ENCODE measurements around the gene NF2.

Gene NF2

DNA sequence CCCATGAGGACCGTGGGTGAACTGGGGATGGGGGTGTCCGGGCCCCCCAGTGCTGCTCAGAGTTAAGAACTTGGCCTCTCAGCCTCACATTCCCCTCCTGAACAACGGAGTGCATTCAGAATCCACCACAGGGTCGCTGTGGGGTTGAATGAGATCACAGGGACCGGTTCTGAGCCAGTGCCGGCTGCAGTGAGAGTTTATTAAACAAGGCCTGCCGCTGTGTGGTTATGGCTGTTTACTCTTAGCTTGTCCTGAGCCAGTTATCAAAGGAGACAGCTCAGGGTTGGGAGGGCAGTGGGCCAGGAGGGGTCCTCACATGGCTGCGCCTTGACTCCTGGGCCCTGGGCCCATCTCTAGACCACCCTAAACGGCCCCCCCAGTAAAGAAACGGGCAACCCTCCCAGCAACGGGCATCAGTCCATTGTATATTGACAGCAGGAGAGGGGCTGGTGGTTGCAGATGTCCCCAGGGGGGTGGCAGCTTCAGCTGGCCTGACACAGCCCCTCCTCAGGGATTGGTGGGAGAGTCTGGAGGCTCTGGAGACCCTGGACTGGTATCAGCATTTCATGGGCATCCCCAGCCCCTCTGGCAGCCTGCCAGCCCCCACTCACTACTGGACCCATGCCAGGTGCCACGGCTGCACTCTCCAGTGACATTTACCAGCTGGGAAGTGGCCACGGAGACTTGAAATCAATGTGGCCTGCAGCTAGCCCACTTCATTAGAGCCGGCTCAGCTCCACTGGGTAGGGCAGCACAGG is 101.3 kb downstream of the NF2 start:
- no peak for DNase-seq

DNA sequence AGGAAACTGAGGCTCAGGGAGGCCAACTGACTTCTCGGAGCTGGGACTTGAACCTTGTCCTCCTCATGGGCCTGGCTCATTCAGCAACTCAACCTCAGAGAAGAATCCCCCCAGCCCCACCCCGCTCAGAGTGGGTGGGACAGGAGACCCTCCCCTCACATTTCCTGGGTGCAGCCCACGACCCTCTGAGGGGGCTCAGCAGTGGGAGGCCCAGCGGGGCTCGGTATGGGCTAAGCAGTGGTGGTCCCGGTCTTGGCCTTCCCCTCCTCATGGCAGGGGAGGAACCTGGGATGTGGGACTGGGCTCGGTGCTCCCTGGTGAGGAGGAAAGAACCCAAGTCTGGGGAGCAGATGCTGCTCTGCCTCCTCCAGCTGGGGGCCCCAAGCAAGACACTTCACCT is 102.2 kb downstream of the NF2 start:
- no peak for DNase-seq

DNA sequence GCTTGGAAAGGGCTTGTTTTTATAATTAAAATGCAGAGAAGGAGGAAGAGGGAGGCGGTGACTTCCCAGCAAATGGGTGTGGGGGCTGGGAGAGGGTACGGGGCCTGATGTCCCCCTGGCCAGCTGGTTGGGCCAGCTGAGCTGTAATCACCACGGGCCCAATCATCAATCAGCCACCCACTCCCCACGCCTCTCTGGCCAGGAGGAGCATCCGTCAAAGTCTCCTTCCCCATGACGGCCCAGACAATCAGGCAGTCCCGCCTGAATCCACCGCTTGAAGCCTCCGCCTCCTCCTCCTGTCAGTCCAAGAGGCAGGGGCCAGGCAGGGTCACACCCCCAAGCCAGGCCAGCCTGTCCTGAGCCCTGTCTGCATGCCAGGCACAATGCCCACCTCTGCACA is 103.1 kb downstream of the NF2 start:
- no peak for DNase-seq

DNA sequence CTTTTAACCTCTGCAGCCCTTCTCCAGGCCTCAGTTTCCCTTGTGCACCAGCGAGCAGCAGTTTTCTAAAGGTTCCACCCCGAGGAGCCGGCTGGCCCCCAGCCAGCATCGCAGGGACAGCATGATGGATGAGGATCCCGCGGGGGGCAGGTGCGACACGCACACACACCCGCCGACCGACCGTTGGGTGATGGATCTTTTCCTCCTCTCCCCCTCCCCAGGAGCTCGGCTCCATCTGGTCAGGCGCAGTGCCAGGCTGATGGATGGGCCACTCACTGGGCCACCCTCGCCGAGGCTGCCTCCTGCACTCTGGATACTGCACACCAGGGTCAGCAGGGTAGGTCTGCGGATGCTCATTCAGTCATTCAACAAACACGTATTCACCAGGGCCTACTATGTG is 103.6 kb downstream of the NF2 start:
- no peak for DNase-seq

DNA sequence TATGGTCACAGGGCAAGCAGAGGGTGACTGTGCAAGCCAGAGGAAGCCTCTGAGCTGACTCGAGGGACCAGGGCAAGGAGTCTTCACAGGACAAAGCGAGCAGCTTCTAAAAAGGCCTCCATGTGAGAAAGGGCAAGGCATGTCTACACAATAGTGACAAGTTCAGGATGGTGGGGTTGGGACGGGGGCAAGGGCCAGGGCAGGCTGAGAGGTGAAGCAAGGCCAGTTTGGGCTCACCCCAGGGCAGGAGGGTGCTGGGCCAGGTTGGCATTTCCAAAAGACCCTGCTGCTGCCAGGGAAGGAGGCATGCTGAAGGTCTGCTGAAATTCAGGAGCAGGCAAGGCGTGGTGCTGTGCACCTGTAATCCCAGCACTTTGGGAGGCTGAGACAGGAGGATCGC is 104.0 kb downstream of the NF2 start:
- DNase-seq, result no peak

DNA sequence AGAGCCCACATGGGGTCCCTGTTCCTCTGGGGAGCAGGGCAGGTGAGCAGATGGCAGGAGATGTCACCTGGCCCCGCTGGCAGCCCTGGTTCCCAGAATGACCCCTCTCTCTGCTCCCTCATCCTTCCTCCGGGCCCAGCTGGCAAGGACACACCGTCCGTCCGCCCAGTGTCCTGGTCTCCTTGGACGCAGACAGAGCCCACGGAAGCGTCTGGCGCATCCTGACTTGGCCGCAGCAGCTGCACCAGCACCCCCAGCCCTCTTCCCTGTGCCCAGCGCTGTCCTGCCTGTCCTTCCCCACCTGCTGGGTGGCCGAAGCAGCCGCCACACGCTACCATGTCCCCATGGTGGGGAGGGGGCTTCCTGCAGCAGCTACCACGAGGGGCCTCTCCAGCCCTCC is 106.8 kb downstream of the NF2 start:
- no peak for DNase-seq

DNA sequence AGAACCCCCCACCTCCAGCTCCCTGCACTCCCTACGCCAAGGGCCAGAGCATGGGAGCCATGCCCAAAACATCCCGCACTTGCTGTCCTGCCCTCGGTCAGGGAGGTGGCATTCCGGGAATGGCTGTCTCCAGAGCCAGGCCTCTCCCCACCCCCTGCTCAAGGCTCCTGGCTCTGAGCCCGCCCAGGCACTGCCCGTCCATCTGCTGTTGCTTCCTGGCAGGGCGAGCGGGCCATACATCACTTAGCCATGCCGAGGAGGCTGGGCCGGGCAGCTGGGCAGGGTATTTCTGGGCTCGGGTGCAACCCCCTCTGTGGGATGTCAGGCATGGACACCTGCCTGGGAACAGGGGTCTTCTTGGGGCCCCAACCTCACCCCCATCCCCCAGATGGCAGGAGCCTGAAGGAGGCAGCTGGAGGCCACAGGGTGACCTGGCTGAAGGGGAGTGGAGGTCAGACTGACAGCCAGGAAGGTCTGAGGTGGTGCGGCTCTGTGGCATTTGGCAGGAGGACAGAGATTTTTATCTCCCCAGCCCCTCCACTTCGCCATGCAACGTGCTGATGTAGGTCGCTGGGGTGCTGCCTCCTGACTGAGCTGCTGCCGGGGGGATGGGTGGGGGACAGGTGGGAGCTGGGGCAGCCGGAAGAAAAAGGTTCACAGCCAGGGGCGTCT is 107.6 kb downstream of the NF2 start:
- DNase-seq, result no peak

DNA sequence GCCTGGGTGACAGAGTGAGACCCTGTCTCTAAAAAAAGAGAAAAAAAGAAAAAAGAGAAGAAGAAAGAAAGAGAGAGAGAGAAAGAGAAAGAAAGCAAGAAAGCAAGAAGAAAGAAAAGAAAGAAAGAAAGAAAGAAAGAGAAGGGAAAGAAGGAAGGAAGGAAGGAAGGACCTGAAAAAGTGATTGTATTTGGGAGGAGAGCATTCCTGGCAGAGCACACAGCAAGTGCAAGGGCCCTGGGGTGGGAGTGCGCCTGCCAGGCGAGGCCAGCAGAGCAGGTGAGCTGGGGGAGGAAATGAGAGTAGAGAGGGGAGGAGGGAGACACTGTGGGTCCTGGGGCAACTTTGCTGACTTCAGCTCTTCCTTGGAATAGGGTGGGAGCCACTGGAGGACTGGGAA is 108.7 kb downstream of the NF2 start:
- DNase-seq, result no peak

DNA sequence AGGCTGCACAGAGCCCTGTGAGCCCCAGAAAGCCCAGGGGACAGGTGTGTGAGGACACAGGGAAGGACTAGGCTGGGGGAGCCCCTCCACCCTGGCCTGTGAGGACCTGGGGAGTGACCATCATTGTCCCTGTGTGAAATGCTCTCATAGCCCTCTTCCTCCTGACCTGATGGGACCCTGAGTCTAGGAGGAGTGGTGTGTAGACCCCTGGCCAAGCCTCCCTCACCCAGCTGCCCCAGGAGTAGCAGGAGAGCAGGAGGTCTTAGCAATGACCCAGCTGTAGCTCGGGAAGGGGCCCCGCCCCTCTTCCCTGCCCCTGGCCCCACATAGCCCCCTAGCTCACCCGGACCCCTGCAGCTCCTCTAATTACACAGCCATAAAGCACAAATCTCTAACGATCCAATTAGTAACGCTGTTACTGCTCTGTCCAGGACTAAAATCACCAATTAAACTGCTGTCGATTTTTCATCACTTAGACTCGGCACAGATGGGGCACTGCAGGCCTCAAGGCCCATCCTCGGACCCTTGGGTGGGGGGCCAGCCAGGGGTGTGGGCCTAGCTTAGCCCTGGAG is 109.8 kb downstream of the NF2 start:
- no peak for DNase-seq

DNA sequence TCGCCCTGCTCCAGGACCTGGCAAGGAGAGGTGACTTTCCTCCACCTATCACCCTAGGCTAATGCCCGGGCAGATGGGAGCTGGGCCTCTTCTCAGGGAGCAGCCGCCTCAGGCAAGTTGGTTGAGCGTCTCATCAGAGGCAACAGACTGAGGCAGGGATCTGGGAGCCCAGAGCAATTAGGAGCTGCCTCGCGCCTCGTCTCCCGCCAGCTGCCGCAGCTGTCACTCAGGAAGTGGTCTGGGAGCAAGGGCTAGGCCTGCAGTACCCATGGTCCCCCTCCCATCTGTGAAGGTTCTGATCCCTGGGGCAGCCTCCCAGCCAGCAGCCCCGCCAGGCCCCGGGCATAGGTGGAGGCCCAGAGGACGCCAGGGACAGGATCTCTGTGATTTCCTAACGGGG is 111.8 kb downstream of the NF2 start:
- DNase-seq, result no peak

DNA sequence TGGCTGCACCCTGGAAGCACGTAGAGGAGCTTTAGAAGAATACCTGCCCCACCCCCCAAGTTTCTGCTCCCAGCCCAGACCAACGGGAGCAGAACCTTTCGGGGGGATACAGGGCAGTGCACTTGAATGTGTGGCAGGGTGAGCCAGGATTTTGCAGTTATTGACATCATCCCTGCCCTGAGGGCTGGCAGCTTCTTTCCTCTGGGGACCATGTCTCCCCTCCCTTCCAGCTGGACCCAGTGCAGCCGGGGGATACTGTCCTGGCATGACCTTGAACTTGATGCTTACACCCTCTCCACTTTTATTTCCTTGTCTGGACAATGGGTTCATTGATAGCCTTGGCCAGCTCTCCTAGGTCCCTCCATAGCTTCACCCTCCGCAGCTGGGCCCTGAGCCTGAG is 112.3 kb downstream of the NF2 start:
- no peak for DNase-seq

DNA sequence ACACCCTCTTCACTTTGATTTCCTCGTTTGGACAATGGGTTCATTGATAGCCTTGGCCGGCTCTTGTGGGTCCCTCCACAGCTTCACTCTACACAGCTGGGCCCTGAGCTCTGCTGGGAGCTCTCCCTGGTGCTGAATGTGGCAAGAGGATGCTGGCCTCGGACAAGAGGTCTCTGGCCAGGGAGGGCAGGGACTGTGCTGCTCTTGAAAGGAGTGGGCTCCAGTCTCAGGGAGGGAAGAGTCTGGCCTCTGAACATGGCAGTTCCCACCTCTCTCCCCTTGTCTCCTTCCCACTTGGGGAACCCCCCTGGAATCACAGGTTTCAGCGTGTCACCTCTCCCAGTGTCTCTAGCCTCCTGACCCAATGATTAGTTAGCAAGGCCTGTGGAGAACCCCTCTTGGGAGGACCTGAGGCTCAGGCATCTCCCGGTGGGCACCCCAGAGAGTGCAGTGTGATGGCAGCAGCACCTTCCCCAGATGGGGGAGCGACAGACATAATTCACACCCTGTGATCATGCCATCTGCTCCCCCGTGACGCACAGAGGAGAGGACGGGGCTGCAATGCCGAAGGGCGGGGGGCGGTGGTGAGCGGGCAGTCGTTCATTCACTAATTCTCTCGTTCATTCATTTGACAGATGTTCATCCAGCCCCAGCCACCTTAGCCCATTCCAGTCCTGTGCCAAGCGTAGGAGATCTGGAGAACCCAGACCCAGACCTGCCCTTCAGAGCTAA is 113.5 kb downstream of the NF2 start:
- DNase-seq, result no peak

DNA sequence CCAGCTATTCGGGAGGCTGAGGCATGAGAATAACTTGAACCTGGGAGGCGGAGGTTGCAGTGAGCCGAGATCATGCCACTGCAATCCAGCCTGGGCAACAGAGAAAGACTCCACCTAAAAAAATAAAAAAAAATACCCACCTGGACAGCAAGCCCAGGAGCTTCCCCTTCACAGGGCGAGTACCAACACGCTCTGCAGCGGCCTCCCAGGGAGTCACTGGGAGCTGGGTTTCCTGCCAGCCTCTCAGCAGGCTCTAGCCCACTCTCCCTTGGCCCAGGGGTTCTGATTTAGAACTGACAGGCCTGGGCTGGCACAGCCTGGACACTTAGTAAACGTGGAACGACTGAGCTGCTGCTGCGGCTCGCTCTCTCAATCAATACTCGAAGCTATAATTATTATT is 114.4 kb downstream of the NF2 start:
- DNase-seq, result no peak

DNA sequence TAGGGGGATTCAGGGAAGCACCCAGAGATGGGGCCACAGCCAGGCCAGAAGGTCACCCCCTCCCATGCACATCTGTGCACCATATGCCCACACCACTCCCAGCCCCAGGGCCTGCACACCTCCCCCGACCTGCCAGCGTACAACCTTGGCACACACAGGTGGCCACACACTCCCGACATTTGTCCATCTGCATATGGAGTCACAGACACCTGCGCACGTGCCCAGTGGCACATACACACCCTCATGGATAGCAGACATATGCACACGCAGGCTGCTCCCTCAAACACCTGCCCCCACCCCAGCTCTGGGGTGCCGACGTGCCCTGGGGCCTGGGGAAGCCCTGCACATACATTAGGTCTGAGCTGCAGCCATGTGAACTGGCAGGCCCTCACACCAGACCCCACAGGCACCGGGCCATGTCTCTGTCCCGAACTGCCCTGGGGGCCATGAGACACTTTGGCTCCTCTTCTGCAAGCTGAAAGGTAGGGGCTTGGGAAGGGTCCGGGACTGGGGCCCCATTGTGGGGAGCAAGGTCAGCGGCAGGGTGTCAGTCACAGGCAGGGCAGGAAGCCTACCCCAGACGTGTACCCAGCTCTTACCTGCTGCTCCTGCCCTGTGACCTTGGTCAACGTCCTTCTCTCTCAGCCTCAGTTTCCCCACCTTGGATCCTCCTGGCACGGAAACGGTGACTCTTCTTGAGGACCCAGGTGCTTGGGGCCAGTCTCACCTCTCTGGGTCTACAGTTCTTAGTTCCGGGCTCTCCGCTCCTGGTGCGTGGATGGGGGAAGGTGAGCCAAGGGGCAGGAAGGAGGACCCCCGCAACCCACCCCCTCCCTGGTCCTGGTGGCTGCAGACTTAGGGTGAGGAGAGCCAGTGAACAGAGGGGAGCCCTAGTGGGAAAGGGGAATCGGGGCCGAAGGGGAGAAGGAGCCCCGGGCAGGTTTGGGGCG is 115.8 kb downstream of the NF2 start:
- no peak for DNase-seq

DNA sequence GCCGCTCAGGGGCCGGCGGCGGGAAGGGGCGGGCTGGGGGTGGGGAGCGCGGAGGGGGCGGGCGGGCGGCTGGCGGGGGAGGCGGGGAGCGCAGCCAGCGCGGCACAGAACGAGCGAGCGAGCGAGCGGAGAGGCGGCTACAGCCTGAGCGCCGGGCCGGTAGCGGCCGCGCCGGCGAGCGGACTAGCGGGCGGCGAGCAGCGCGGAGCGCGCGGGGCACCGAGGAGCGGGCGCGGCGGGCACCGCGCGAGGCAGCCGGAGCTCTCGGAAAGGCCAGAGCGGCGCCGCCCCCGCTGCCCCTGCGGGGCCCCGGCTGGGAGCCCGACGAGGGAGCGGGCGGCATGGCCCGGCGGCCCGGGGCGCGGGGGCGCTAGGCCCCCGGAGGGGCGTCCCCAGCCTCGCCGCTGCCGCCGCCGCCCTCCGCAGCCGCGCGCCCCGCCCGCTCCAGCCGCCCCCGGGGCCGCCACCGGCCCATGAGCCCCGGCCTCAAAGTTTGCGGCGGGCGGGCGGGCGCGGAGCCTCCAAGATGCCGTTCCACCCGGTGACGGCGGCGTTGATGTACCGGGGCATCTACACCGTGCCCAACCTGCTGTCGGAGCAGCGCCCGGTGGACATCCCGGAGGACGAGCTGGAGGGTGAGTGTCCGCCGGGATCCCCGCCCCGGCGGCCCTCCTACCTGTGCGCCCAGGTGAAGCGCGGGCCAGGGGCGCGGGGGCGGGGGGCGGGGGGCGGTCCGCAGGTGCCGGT is 116.6 kb downstream of the NF2 start, which contains the start of gene CABP7:
TSS of gene CABP7 (plus strand) at position 105 of the 747 bp plus-strand sequence. CDS start at position 527, 422 bp downstream.
- DNase-seq, result no peak

DNA sequence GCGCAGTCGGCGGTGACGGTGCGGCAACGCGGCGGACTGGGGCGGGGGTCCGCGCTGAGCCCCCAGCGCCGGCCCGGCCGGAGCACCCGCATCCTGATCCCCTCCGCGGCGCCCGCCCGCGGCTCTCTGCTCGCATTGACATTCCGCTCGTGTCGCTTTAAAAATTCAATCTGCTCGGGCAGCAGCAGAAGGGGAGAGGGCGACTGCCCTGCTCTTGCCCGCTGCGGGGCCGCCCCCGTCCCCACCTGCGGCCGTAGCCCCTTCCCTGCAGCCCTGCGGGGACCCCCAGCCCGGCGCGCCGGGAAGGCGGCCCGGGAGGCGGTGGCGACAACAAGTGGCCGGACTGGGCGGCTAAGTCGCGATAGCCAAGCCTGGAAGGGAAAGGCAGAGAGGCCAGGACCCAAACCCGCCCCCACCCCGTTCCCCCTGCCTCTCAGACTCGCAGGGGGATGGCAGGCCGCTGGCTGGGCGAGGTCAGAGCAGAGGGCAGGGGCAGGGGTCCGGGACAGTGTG is 117.4 kb downstream of the NF2 start:
- DNase-seq, result no peak

DNA sequence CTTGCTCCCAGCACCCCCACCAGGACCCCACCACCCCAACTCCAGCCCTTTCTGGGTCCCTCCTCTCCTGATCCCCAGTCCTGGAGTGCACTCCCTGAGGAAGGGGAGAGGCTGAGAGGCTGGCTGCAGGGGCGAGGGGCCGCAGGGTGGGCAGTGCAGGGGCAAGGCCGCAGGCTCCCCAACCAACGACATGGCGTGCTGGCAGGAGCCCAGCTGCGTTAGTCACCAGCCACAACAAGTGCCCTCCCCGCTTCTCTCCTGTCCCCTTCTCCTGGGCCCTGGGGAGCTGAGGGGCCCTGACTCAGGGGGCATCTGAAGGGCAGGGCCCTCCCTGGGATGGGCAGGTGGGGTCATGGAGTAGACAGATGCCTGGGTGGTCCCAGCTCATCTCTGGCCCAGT is 118.7 kb downstream of the NF2 start:
- no peak for DNase-seq

DNA sequence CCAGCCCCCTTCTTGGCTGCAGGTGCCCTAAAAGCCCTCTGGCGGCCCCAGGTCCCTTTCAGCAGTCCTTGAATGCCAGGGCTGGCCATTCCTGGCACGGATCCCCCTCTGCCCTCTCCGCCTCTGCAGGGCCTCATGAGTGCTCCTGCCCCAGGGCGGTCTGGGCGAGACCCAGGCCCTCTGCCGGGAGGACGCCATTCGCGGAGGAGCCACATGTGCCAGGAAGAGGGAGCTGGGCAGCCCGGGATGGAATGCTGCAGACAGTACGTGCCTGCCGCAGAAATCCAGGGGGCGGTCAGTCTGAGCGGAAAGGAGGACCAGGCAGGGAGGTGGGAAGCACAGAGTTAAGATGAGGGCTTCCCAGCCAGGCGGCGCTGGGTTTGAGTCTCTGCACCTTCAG is 119.2 kb downstream of the NF2 start:
- DNase-seq, result no peak

DNA sequence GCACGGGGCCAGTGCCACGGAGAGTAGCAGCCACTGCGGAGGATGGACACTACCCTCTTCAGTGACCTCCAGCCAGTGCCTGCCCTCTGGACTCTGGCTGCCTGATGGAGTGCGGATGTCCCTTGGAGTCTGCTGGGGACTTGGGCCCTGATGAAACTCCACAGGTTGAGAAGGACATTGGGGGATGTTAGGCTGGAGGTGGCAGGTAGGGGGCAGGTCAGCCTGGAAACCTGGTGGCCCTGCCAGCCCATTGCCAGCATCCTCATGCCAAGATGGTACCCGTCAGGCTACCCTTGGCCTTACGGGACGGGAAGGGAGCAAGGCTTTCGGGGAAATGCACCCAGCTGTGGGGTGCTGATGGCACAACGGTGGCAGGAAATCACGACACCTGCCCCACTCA is 120.3 kb downstream of the NF2 start:
- no peak for DNase-seq

DNA sequence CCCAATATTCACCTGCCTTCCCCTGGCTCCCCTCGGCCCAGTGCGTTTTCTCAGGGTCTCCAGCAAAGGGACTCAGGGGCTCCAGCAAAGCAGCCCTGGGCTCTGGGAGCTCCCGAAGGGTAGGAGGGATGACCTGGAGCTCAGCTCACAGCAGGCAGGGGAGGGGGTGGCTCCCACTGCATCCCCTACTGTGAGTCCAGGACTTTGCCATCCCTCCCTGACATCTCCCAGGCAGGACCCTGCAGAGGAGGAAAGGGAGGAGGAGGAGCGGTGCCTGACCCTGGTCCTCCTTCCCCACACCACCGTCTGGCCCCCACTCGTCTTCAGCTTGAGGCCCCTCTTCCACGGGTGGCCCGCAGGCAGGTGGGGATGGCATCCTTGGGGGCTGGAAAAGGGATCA is 121.4 kb downstream of the NF2 start:
- DNase-seq, result no peak

DNA sequence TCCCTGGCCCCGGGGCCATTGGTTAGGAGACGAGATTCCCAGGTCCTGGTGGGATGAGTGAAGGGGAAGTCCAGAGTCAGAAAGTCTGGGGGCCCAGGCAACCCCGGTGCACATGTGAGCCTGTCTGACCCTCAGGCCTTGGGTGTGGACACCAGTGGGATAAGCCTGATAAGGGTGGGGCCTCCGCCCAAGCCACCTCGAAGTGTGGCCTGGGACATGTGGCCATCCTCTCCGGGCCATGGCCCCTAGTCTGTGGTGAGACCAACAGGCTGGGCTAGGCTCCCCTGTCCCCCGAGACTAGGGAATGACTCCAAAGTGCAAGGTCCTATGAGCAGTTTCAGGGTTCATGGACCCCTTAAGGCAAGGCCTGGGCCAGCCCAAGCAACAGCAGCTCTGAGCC is 122.7 kb downstream of the NF2 start:
- no peak for DNase-seq
